GM18873 (cell line): Measurements from ENCODE around the gene CIAO3.
"Not testable (repeated sequence)": the region's sequence is repeated elsewhere in the genome, so short reads cannot be mapped to it uniquely, and the experiment has no call there.

ENCODE experiments used
- ATAC-seq: cut with Tn5 transposase; IDR thresholded peaks from one replicate; pipeline ENCODE4 v1.9.1; 2021; ENCODE audit warnings: mild to moderate bottlenecking, moderate library complexity, moderate number of reproducible peaks; ENCODE audit not compliant: unreplicated experiment, low FRiP score

CIAO3 gene

GRCh38 chr16:700684-701584 is 39.9 kb downstream of the CIAO3 start:
- no peak for ATAC-seq

GRCh38 chr16:698911-699671 is 41.7 kb downstream of the CIAO3 start:
- no peak for ATAC-seq

GRCh38 chr16:695355-696089 is 45.3 kb downstream of the CIAO3 start:
- ATAC-seq = no peak

GRCh38 chr16:694863-695354 is 45.9 kb downstream of the CIAO3 start:
- ATAC-seq = no peak

GRCh38 chr16:694187-694862 is 46.5 kb downstream of the CIAO3 start:
- ATAC-seq = no peak

- ATAC-seq = no peak
Observed at GRCh38 chr16:693766-694165, 47.0 kb downstream of the CIAO3 start.

- no peak for ATAC-seq
Observed at GRCh38 chr16:693364-693763, 47.4 kb downstream of the CIAO3 start.

GRCh38 chr16:692356-693108 is 48.3 kb downstream of the CIAO3 start:
- ATAC-seq = no peak

GRCh38 chr16:691242-691641 is 49.6 kb downstream of the CIAO3 start:
- ATAC-seq = not testable (repeated sequence)

GRCh38 chr16:689175-689897 is 51.5 kb downstream of the CIAO3 start:
- no peak for ATAC-seq

- no peak for ATAC-seq
Observed at GRCh38 chr16:687499-687898, 53.3 kb downstream of the CIAO3 start.

- no peak for ATAC-seq
Observed at GRCh38 chr16:686459-687260, 54.1 kb downstream of the CIAO3 start.

GRCh38 chr16:685967-686366 is 54.8 kb downstream of the CIAO3 start:
- ATAC-seq = no peak

GRCh38 chr16:684961-685696 is 55.7 kb downstream of the CIAO3 start:
- ATAC-seq = no peak

GRCh38 chr16:684071-684794 is 56.6 kb downstream of the CIAO3 start, which contains the start of gene JMJD8:
JMJD8 (minus strand) TSS chr16:684334; CDS start chr16:684319, 15 bp downstream.
- peak; percentile 64 for ATAC-seq

GRCh38 chr16:683396-684070 is 57.3 kb downstream of the CIAO3 start:
- ATAC-seq = no peak
